Cortex of kidney (tissue), 1 donor: ENCODE data around the gene TMEM218.

Experiments
- DNase-seq: peaks from one replicate; lab custom pipeline; 2025; lab: John Stamatoyannopoulos, UW

Gene TMEM218

GRCh38 chr11:125111343-125112207 lies at the start of gene TMEM218:
TMEM218 (minus strand) TSS chr11:125111626; CDS start chr11:125102241, 9,385 bp downstream.
- peak; percentile 65 for DNase-seq

GRCh38 chr11:125157953-125158680 lies 46.7 kb upstream of the TMEM218 start:
- DNase-seq = no peak

GRCh38 chr11:125157118-125157733 lies 45.8 kb upstream of the TMEM218 start:
- DNase-seq = no peak

- no peak for DNase-seq
These were observed 45.1 kb upstream of the TMEM218 start for GRCh38 chr11:125156346-125157117.

GRCh38 chr11:125155767-125156166 lies 44.3 kb upstream of the TMEM218 start:
- no peak for DNase-seq

- no peak for DNase-seq
These were observed 43.6 kb upstream of the TMEM218 start for GRCh38 chr11:125155100-125155444.

- no peak for DNase-seq
These were observed 43.1 kb upstream of the TMEM218 start for GRCh38 chr11:125154378-125155099.

- no peak for DNase-seq
These were observed 42.4 kb upstream of the TMEM218 start for GRCh38 chr11:125153837-125154236.

GRCh38 chr11:125148743-125149142 lies 37.3 kb upstream of the TMEM218 start:
- DNase-seq = no peak

- DNase-seq = no peak
These were observed 36.6 kb upstream of the TMEM218 start for GRCh38 chr11:125148011-125148410.

GRCh38 chr11:125147280-125147679 lies 35.9 kb upstream of the TMEM218 start:
- DNase-seq = no peak

- no peak for DNase-seq
These were observed 34.8 kb upstream of the TMEM218 start for GRCh38 chr11:125146232-125146631.

GRCh38 chr11:125141686-125142535 lies 30.5 kb upstream of the TMEM218 start:
- no peak for DNase-seq

- DNase-seq = no peak
These were observed 29.8 kb upstream of the TMEM218 start for GRCh38 chr11:125141178-125141577.

GRCh38 chr11:125140233-125140632 lies 28.8 kb upstream of the TMEM218 start:
- DNase-seq = no peak

- DNase-seq = no peak
These were observed 28.4 kb upstream of the TMEM218 start for GRCh38 chr11:125139778-125140177.

- DNase-seq = no peak
These were observed 27.5 kb upstream of the TMEM218 start for GRCh38 chr11:125138966-125139365.

GRCh38 chr11:125136001-125136400 lies 24.6 kb upstream of the TMEM218 start:
- no peak for DNase-seq

- DNase-seq = no peak
These were observed 21.2 kb upstream of the TMEM218 start for GRCh38 chr11:125132596-125132995.

- no peak for DNase-seq
These were observed 20.6 kb upstream of the TMEM218 start for GRCh38 chr11:125132071-125132470.
